TTC549 (cell line): Measurements from ENCODE around the gene XIAP.
"Not testable (repeated sequence)": the region's sequence is repeated elsewhere in the genome, so short reads cannot be mapped to it uniquely, and the experiment has no call there.

ENCODE experiments used
- FAIRE-seq: peaks from 2 replicates; lab custom pipeline; 2012; peaks lifted over from hg19 to GRCh38; lab: Jason Lieb, UNC

The XIAP gene

DNA sequence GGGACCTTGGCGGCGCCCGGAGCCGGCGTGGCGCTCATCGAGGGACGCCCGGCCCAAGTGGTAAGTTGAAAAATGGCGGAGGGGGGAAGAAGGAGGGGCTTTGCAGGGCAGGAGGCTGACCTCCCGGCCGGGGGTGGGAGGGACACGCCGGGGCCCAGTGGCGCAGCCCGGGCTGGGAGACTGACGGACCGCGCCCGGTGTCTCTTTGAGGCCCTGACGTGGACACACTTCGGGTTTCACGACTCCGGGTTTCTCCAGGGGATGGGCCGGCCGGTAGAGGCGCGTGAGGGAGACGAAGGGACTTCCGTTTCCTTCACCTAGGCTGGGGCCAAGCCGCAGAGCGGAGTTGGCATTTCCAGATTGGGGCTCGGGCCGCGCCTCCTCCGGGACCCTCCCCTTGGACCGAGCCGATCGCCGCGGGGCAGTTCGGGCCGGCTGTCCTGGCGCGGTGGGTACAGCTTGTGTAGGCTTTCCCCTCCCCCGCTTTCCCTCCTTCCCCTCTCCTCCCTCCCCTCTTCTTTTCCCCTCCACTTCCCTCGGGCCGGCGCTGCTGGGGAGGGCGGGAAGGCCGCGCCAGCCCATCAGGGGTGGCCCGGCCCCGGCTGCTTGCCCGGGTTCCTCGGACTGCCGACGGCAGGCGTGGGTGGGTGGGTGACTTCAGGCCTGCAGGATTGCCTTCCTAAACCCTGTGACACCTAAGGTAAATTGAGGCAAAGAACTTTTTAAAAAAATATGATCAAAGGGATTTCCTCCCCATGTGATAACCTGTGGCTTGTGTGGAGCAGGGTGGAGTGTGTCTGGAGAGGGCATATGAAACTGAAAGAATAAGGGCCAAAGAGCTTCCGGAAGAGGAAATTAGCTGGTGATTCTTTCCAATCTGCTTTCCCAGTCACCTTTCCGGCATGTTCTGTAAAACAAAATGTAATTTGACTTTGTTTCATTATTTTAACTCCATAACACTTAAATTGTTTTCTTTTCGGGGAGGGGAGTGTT, at the start of gene XIAP:
Gene XIAP (plus strand): TSS at position 208 of the 993 bp plus-strand sequence. CDS start 25,610 bp downstream, outside the sequence.
- FAIRE-seq = no peak

DNA sequence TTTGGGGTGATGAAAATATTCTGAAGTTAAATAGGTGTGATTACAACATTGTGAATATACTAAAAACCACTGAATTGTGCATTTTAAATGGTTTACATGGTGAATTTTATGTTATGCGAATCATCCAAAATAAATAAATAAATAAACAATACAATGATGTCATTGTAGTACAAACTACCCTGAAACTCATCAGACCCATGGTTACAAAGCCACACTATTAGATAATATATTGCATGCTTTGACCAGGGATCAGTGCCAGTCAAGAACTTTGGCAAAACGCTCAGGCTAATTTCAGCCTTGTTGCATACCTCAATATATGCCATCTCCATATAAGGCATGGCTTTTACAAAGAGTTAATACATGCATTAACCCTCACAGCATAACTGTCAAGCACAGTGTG, 45.5 kb upstream of the XIAP start:
- no peak for FAIRE-seq

DNA sequence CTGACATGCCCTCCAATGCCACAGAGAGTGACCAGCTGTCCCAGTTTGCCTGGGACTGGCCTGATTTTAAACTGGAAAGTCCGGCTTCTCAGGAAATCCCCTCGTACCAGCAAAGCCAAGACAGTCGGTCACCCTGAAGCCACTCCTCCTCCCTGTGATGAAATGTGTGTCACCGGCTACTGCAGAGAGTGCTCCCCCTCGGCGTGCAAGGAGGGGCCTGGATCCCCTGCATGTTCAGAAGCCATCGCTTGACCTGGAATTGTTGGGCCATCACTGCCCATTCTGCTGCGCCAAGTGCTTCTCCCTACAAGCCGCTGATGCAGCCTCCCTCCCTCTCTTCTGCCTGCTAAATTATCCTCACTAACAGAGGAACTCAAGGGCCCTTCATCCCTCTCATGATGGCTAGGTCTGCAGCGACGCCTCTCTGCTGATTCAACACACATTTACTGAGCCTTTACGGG, 44.9 kb upstream of the XIAP start:
- FAIRE-seq = not testable (repeated sequence)

DNA sequence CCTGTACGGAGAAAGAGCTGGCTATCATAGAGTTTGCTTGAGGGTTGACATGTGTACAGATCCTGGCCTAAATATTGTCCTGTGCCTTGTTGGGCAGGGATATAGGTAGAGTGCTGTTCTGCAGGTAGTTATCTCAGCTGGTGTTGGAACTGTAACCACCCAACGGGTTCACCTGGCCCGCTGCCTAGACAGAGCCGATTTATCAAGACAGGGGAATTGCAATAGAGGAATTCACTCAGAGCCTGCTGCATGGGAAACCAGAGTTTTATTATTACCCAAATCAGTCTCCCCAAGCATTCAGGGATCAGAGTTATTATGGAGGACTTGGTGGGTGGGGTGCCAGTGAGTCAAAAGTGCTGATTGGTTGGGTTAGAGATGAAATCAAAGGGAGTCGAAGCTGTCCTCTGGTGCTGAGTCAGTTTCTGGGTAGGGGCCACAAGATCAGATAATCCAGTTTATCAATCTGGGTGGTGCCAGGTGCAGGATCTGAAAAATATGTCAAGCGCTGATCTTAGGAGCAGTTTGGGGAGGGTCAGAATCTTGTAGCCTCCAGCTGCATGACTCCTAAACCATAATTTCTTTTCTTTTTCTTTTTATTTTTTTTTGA, 42.5 kb upstream of the XIAP start:
- FAIRE-seq = no peak

DNA sequence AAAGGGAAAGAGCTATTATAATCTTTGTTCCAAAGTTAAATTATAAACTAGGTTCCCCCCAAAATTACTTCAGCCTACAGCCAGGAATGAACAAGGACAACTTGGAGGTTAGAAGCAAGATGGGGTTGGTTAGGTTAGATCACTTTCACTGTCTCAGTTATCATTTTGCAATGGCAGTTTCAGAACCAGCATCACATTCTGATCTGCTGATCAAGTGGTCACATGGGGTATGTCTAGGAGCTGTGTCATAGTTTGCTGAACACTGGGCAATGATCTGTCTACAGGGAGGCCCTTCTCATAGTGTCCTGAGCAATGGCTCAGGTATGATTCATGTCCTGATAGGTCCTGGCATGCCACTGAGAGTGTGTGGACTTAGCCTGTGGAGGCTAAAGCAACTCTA, 41.6 kb upstream of the XIAP start:
- FAIRE-seq = no peak

DNA sequence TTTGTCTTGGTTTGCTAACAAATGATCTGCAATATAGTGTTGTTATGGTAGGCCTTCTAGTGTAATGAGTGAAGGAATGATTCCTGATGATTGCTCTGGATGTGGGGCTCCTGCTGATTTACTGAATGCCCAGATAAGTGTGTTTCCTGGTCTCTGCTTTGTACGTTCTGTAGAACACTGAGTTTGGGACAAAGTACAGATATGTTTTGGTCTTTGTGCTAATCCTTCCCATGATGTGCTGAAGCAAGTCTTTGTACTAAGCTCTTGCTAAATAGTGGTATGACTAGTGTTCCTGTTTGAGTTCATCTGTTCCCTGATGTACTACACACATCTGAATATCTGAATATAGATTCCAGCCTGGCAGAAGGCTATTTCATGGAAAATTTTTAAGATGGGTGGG, 36.9 kb upstream of the XIAP start:
- FAIRE-seq = no peak

DNA sequence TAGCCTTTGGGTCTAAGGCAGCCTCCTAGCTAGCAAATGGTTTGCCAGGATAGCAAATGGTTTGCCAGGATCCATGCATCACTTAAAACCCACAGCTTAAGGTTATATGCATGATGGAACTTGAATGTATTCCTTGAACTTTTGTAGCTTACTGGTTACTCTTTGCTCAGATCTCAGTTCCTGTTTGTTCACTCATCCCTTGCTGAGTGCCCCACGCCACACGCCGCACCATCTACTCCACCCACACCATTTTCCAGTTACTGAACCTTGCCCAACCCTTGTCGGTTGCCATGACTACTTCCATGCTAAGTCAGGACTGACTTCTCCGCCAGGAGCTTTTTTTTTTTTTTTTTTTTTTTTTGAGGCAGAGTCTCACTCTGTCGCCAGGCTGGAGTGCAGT, 29.5 kb upstream of the XIAP start:
- FAIRE-seq = no peak

DNA sequence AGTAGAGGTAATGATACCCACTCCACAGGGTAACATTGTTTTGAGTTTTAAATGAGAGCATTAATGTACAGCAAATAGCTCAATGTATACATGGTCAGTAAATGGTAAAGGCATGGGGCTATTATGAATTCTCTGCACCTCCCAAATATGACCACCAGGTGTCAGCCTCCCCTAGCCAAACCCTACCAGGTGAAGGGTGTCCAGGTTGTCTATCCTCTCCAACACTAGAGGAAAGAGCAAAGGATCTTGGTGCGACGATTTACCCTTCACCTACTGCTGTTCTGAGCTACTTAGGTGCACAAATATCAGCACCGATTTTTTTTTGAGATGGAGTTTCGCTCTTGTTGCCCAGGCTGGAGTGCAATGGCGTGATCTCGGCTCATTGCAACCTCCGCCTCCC, 26.5 kb upstream of the XIAP start:
- no peak for FAIRE-seq

DNA sequence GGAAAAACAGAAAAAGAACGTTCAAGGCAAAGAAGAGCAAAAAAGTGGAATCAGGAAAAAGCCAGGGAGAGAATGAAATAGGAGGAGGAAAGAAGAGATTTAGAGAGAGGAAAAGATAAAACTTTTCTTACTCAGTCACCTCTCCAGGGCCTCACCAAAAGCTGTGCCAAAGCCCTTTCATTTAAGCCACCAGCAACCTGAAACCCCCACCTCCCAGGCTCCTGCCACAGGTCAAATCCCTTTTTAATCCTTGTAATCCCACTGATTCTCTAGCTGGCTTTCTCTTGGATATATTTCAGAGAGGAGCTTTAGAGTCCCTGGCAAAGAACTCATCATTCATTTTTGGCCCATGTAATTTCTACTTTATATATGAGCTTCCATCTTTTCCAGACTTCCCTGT, 25.7 kb upstream of the XIAP start:
- no peak for FAIRE-seq

DNA sequence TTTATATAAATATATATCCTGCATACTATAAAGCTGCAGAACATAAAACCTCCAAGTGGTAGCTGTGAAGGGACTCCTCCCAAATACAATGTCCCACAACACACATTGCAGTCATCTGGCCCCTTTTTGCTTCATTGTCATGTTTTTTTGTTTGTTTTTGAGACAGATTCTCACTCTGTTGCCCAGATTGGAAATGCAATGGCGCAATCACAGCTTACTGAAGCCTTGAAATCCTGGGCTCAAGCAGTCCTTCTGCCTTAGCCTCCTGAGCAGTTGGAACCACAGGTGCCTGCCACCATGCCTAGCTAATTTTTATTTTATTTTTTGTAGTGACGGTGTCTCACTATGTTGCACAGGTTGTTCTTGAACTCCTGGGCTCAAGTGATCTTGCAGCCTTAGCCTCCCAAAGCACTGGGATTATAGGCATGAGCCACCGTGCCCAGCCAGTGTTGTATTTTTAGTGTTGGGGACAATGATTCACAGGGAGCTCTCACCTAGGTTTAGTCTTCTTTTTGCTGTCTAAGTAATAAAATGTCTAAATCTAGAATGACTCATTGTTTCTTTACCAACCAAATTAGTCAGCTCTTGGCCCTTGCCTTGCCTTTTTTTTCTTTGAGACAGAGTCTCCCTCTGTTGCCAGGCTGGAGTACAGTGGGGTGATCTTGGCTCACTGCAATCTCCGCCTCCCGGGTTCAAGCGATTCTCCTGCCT, 24.0 kb upstream of the XIAP start:
- FAIRE-seq = no peak

DNA sequence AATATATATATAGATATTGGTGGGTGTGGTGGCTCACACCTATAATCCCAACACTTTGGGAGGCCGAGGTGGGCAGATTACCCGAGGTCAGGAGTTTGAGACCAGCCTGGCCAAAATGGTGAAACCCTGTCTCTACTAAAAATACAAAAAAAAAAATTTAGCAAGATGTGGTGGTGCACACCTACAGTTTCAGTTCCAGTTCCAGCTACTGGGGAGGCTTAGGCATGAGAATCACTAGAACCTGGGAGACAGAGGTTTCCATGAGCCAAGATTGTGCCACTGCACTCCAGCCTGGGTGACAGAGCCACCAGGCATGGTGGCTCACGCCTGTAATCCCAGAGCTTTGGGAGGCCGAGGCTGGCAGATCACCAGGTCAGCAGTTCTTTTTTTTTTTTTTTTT, 14.7 kb upstream of the XIAP start:
- FAIRE-seq = not testable (repeated sequence)

DNA sequence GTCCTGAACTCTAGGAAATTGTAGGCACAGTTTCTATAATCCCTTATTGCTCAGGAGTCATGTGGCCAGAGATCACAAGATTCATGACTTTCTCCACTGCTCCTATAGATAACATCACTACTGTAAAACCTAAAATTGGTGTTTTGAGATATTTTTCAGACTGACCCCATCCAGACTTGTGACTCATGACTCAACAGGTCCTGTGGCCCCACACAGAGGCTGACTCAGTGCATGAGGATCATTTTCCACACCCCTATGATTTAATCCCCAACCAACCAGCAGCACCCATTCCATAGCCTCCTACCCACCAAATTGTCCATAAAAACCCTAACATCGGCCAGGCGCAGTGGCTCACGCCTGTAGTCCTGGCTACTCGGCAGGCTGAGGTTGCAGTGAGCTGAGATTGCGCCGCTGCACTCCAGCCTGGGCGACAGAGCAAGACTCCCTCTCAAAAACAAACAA, 13.2 kb upstream of the XIAP start:
- FAIRE-seq = no peak

DNA sequence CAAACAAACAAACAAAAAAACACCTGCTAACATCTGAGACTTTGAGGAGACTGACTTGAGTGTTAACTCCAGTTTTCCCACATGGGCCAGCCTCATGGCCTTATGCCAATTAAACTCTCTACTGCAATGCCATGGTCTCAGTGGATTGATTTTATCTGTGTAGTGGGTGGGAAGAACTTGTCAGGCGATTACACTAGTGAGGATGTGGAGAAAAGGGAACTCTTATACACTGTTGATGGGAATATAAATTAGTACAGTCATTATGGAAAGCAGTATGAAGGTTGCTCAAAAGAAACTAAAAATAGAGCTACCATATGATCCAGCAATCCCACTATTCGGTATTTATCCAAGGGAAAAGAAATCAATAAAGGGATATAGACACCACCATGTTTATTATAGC, 12.8 kb upstream of the XIAP start:
- FAIRE-seq = no peak

DNA sequence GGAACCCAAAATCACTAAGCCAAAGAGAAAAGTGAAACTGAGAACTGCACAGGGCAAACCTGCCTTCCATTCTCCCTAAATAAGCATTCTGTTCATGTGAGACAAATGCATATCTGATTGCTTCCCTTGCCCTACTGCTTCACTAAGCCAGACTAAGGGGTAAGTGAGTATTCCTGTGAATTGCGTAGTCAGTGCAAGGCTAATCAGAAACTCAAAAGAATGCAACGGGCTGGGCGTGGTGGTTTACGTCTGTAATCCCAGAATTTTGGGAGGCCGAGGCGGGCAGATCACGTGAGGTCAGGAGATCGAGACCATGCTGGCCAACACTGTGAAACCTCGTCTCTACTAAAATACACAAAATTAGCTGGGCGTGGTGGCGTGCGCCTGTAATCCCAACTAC, 10.8 kb upstream of the XIAP start:
- FAIRE-seq = no peak

DNA sequence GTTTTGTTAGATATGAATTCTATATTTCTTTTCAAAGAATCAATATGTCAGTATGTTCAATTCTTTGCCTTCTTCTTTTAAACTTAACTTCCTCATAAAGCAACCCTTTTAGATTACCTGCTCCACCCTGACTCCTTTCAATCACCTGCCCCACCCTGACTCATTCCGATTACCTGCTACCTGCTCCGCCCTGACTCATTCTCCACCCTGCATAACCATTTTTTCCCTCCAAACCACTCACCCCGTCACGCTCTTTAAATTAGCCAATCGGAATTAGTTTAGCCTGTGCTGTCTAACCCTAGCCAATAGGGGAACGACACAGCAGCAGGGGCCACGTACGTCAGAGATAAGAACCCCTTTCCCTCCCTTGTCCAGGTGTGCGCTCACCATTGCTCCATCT, 9.9 kb upstream of the XIAP start:
- not testable (repeated sequence) for FAIRE-seq

DNA sequence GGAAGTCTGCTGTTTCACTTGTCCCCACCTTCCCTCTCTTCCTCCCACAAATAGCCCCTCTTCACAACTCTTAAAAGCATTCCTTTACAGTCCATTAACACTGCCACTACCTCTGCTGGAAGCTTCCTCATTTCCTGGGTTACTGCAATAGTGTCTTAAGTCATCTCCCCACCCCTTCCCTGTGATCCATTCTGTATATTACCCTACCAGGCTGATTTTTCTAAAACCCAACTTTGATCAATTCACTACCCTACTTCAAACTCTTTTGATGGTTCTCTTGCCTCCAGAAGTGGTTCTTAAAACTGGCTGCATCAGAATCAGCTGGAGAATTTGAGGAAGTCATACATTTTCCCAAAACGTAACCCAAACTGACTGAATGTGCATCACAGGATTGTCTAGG, 8.8 kb upstream of the XIAP start:
- no peak for FAIRE-seq

DNA sequence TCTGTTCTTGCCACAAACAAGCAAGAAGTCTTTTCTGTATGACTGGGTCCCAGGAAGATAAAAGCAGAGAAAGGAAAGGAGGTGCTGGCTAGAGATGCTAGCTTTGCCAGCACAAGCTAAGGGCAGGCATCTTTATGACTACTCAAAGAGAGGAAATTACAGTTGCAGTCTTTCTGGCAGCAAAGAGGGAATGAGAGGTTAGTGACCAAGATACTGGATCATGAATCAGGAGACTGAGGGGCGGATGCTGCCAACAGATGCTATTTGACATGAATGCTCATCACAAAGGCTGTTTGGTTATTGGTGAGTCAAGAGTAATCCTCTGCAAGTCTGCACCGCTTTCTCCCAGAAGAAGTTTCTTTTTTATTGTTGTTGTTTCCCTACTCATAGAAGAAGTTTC, 5.5 kb upstream of the XIAP start:
- FAIRE-seq = no peak

DNA sequence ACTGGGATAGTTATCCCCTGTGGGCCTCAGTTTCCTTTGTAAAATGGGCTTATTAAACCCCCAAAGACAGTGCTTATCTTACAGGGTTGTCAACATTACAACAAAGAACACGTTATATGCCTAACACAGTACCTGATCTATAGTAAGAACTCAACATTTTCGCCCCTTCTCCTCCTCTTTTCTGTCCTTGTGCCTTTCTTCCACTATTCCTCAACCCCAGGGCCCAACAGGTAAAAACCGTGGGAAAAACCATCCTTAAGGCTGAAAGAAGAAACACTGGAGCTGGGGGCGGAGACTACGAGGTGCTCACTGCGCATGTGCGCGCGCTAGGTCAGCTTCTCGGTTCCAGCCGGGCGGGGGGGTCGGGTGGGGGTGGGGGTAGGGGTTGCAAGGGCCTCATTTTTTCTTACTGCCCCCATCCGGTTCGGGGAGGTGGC, 426 bp upstream of the XIAP start:
- FAIRE-seq = no peak

DNA sequence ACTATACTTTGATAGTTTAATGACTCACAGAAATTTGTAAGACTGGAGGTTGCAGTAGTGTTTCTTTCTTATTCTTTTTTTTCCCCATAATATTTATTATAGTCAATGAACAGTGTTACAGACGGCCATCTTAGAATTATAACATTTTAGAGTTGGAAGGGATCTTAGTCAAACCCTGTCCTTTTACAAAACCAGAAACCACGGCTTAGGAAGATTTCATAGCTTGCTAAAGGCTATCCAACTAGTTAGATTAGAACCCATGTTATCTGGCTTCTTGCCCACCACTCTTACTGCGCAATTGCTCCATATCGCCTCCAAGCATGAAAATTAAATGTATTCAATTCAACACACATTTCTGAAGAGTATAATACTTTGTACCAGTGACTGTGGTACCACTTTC, 1.1 kb downstream of the XIAP start:
- FAIRE-seq = no peak

DNA sequence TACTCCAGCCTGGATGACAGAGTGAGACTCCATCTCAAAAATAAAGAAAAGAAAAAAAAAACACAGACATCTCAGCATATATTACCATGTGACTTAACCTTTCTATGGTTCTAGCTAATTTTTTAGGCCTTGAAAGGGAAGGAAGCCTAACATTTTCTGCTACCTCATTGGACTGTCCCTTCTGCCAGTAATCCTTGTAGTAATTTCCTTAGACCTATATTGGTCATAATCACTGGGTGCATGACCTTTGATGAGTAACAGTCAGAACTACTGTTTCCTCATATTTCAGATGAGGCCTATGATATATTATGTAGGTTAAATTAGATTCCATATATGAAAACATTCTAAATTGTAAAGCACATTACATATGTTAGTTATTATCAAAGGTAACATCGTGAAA, 9.6 kb downstream of the XIAP start:
- no peak for FAIRE-seq

DNA sequence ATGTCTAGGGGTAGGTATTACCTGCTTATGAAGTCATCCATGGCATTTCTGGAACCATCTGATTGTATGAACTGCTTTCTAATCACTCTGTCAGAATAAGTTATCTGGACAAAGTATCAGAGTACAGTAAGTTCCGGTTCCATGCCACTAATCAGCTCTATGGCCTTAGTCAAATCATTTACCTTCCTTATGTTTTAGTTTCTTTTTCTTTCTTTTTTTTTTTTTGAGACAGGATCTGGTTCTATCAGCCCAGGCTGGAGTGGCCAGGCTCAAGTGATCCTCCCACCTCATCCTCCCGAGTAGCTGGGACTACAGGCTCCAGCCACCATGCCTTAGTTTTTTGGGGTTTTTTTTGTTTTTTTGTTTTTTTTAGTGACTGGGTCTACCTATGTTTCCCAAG, 11.5 kb downstream of the XIAP start:
- no peak for FAIRE-seq

DNA sequence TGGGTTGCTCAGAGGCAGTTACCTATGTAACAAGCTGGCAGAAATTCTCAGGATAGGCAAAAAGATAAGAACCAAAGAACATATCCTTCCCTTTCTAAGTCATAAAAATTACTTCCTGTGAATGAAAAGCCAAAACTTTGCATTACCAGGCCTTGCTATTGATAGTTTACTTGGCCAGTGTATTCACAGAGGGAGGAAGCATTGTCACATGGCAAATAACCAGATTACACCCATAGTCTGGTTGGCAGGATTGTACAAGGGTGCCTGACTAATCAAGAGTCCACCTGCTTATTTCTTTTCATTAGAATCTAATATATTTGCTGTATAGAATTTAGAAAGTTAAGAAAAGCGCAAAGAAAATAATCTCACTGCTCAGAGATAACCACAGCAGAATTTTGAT, 14.1 kb downstream of the XIAP start:
- FAIRE-seq = no peak

DNA sequence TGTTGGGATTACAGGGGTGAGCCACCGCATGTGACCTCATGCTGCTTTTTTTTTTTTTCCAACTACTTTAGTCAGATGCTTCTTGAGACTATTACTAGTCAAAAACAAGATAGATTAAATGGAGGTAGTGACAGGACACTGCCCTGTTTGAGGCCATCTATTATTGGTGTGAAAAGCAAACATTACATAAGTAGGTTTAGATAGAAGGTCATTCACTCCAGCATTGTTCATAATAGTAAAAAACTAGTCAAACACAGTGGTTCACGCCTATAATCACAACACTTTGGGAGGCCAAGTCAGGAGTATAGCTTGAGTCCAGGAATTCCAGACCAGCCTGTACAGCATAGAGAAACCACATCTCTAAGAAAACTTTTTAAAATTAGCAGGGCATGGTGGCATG, 16.3 kb downstream of the XIAP start:
- no peak for FAIRE-seq
